Epidermal melanocyte (primary cell): Measurements from ENCODE around the gene HCRTR2.
"Not testable (repeated sequence)": the region's sequence is repeated elsewhere in the genome, so short reads cannot be mapped to it uniquely, and the experiment has no call there.

Experiments
- DNase-seq: peaks from one replicate; pipeline ENCODE4 v3.0.0; 2011; ENCODE audit warnings: low spot score; ENCODE audit not compliant: insufficient read length

Gene HCRTR2

GRCh38 chr6:55212156-55212555 lies 37.8 kb downstream of the HCRTR2 start:
- DNase-seq = no peak

DNA sequence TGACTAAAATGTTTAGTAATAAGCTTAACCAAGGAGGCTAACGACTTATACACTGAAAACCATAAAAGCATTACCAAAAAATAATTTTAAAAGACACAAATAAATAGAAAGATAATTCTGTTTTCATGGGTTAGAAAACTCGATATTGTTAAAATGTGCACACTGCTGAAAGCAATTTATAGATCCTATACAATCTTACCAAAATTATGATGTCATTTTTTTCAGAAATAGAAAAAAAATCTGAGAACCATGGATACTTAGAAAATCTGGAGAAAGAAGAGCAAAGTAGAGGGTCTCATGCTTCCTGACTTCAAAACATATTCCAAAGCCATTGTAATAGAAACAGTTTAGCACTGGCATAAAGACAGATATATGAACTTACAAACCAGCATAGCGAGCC lies 46.6 kb downstream of the HCRTR2 start:
- DNase-seq = no peak

DNA sequence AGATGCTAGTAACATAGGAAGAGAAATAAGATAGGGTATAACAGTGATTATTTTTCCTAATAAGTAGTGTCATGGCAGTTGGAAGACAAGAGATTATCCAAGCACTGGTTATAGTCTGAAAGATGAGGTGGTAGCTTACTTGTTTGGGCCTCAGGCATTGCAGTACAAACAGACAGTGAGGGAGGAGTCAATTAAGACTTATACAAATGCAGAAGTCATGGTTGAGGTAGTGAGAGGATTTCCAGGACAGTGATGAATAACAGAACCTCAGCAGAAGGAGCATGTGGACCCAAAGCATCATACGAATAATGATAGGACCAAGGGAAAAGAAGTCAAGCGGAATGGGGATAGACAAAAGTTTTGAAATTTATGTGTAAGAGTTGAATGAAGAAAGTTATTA lies 53.5 kb downstream of the HCRTR2 start:
- DNase-seq = no peak

DNA sequence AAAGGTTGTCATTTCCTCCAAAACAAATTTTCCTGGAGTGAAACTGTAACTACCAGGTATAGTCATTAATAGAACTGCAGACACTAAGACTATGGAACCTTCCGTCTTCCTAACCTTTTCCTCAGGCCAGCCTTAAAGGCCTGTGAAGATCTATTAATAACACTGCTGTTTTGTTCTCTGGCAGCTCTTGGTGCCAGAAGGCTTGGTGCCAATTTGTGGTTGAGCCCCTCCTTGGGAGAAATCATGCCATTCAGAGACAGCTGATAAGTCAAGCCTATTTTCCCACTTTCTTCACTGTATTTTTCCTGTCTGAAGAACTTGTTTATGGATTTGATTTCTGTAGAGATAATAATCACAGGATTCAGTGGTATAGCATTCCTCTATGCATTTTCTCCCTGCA lies 64.8 kb downstream of the HCRTR2 start:
- DNase-seq = no peak

GRCh38 chr6:55240975-55241605 lies 66.8 kb downstream of the HCRTR2 start:
- not testable (repeated sequence) for DNase-seq

- DNase-seq = no peak
Measured at GRCh38 chr6:55250400-55250799, 76.1 kb downstream of the HCRTR2 start.

DNA sequence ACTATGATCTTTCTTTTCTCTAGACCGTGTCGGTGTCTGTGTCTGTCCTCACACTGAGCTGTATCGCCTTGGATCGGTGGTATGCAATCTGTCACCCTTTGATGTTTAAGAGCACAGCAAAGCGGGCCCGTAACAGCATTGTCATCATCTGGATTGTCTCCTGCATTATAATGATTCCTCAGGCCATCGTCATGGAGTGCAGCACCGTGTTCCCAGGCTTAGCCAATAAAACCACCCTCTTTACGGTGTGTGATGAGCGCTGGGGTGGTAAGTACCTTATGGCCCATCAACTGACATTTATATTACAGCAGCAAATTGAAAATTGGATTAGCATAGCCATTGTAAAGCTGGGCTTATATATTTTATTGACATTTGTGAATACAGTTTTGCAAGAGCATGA lies 80.8 kb downstream of the HCRTR2 start:
- no peak for DNase-seq

- DNase-seq = no peak
Measured at GRCh38 chr6:55260181-55260580, 85.9 kb downstream of the HCRTR2 start.

- no peak for DNase-seq
Measured at GRCh38 chr6:55265409-55266114, 91.2 kb downstream of the HCRTR2 start.

DNA sequence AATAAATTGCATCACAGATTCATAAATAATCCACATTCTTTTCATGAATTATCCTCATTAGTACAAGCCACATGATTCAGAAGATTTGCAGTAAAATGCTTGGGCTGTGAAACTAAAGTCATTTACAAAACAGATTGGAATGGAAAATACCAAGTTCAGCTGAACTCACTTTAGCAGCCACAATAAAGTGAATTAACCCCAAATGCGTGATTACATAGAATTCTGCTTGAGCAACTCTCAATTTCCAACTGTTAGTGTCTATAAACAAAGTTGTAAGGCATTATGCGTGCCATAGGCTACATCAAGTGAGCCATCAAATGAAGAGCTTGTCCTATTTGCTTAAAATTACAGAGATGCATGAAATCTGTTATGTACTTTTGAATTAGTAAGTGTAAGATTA lies 92.6 kb downstream of the HCRTR2 start:
- no peak for DNase-seq

GRCh38 chr6:55276745-55277530 lies 102.6 kb downstream of the HCRTR2 start:
- no peak for DNase-seq

DNA sequence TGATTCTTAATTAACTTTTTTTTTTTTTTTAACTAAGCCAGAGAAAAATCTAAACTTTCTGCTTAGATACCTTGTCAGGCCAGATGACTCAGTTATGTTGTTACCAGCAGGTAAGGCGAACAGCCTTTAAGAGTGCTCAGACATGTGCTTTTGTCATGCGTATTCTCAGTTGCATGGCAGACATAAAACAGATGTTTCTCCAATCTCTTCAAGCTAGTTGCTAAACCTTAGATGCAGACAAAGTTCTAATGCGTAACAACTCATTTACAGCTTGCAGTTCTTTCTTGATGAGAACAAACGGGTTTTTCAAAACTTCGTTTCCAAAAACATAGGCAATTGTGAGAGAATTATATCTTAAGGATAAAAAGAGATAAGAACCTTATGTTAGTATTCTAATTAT lies 103.3 kb downstream of the HCRTR2 start:
- no peak for DNase-seq

DNA sequence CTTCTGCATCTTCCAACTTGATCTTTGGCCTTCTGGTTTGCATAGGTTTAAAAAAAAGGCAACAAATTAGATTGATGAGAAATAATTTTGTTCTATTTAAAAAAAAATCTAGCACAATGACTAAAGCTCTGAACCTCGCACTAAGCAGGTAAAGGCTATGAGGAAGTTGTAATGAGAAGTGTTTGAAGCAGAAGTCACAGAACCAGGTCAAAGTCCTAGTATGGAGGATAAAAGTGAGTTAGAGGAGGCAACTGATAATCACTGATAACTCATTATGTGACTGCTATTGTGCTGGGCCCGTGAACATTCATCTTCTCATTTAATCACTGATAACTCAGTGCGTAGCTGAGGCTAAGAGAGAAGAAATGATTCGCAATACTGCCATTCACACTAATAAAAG lies 106.9 kb downstream of the HCRTR2 start:
- no peak for DNase-seq

DNA sequence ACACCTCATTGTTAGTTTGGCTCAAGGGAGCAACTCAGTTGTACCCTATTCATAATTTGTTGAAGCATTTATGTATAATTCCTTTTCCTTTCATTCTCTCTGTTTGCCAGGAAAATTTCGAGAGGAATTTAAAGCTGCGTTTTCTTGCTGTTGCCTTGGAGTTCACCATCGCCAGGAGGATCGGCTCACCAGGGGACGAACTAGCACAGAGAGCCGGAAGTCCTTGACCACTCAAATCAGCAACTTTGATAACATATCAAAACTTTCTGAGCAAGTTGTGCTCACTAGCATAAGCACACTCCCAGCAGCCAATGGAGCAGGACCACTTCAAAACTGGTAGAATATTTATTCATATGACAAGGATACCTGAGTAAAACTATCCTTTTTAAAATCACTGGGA lies 107.8 kb downstream of the HCRTR2 start:
- DNase-seq = no peak

DNA sequence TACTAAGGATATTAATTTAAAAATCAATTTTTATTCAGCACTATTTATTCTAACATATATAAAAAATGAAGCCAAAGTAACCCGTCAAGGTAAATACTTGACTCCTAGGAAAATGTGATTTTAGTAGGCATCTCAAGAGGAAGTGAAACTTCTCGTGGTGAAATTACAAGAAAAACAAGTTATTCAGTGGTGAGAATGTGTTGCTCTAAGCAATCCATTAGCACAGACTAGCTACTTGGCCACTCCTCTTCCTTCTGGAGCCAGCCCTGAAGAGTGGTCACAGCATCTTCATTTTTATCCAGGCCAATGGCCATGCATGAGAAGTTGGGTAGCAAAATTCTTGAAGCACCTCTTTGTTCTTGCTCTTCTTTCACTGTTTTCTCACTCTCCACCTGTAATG lies 112.5 kb downstream of the HCRTR2 start:
- no peak for DNase-seq

GRCh38 chr6:55290736-55291135 lies 116.4 kb downstream of the HCRTR2 start:
- DNase-seq = no peak

DNA sequence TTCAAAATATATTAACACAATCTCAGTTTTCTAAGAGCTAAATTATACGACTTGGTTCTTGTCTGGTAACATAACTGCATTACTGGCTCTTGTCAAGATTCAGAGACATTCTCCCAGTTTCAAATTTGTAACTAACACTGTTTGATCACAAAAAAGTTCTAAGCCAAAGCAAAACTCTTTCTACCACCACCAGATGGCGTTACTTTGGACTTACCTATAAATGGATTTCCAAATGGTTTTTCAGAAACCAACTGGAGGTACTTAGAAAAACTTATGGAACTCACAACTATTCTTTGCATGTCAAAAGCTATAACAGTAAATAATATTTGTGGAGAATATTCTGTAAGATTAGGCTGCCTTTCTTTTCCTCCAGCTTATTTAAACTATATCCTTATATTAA lies 118.8 kb downstream of the HCRTR2 start:
- no peak for DNase-seq

GRCh38 chr6:55297214-55297613 lies 122.9 kb downstream of the HCRTR2 start:
- not testable (repeated sequence) for DNase-seq

- DNase-seq = no peak
Measured at GRCh38 chr6:55299286-55299985, 125.1 kb downstream of the HCRTR2 start.

DNA sequence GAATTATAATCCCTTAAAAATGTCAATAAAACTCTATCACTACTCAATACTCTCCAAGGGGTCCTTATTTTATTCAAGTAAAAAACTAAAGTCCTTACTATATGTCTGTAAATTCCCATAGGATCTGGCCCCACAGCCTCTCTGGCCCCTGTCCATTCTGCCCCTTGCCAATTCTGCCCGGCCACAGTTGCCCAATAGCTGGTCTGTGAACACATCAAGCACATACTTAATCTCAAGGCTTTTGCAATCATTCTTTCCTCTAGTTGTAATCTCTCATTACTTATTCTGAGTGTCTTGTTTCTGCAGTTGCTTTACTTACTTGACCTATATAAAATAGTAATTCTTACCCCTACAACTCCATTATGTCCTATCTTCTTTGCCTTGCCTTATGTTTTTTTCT lies 130.4 kb downstream of the HCRTR2 start:
- no peak for DNase-seq

- no peak for DNase-seq
Measured at GRCh38 chr6:55319961-55320695, 145.8 kb downstream of the HCRTR2 start.
